GM21825 (cell line): ENCODE measurements around the gene ZNF221.

ENCODE experiments used
- ATAC-seq: cut with Tn5 transposase; IDR thresholded peaks from one replicate; pipeline ENCODE4 v1.9.1; 2021; ENCODE audit warnings: mild to moderate bottlenecking, moderate library complexity; ENCODE audit not compliant: unreplicated experiment

ZNF221 gene

DNA sequence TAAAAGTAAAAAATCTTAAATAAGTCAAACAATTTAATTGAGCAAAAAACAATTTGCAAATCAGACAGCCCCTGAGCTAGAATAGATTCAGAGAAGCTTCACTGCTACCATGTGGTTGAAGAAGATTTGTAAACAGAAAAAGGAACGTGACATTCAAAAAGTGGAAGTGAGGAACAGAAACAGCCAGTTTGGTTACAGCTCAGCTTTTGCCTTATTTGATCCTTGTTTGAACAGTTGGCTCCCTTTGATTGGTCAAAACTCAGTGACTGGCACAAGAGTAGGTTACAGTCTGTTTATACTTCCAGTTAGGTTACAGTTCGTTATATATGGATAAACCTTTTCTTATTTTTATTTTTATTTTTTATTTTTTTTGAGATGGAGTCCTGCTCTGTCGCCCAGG lies 5.8 kb downstream of the ZNF221 start:
- no peak for ATAC-seq

DNA sequence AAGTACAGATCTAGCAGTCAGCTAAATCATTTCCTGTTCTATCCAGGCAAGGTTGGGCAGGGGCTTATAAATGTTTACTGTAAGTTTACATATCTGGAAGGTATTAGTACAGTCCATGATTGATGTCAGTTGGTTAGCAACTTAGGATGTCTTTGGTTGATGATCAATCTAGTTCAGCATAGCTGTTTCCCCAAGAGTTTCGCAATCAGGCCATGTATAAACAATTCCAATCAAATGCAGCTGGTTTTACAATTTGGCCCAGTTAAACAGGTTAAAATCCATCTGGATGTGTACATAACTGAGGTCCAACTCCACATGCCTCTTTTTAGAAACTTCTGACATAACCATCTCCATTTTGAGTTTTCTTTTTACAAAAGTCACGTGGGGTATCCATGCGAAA lies 6.9 kb downstream of the ZNF221 start:
- ATAC-seq, result no peak

DNA sequence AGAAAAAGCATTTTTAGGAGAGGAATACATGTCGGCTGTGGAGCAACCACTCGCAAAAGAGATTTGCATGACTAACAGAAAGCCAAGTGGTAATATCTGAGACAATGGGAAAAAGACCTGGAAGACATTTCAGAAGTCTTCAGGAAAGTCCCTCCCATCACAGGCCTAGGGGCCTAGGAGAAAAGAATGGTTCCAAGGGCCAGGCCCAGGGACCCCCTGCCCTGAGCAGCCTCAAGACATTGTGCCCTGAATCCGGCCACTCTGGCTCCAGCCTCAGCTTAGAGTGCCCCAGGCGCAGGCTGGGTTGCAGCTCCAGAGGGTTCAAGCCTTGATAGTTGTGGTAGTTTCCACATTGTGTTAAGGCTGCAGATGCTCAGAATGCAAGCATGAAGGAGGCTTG lies 9.4 kb downstream of the ZNF221 start:
- no peak for ATAC-seq

DNA sequence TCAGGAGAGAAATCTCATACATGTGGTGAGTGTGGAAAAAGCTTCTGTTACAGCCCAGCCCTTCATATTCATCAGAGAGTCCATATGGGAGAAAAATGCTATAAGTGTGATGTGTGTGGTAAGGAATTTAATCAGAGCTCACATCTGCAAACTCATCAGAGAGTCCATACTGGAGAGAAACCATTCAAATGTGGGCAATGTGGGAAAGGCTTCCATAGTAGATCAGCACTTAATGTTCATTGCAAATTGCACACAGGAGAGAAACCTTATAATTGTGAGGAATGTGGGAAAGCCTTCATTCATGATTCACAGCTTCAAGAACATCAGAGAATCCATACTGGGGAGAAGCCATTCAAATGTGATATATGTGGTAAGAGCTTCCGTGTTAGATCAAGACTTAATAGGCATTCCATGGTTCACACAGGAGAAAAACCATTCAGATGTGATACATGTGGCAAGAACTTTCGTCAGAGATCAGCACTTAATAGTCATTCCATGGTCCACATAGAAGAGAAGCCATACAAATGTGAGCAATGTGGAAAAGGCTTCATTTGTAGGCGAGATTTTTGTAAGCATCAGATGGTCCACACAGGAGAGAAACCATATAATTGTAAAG lies 15.2 kb downstream of the ZNF221 start:
- ATAC-seq, result no peak

DNA sequence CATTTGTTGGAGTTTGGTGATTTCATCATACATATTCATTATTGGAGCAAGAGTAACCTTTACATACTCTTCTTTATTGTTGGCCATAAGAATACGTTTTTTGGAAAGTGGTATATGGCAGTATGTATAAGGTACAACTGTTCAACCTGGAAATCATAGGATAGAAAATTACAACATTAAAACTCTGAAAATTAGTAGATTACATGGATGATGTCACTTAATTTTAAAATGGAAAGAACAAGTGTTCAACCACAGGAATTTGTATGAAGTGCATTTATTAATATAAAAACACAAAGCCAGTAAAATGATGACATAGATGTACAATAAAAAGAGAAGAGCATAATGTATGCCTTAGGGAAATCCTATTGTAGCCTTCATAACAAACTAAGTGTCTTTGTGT lies 25.7 kb downstream of the ZNF221 start:
- ATAC-seq, result no peak

DNA sequence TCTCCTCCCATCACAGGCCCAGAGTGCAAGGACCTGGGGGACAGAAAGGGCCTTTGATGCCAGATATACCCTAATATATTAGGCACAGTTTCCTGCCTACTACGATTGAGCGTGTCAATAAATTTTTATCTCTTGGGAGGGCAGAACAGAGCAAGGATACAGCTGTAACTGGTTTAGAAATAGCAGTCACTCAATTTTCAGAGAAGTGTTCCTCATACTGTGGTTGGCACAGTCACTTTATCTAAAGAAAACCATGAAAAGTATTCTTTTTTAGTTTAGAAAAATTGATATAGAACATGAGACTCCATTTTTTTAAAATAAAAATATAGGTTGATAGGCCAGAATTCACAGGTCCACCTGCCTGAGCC lies 32.5 kb downstream of the ZNF221 start:
- peak; percentile 19 for ATAC-seq

DNA sequence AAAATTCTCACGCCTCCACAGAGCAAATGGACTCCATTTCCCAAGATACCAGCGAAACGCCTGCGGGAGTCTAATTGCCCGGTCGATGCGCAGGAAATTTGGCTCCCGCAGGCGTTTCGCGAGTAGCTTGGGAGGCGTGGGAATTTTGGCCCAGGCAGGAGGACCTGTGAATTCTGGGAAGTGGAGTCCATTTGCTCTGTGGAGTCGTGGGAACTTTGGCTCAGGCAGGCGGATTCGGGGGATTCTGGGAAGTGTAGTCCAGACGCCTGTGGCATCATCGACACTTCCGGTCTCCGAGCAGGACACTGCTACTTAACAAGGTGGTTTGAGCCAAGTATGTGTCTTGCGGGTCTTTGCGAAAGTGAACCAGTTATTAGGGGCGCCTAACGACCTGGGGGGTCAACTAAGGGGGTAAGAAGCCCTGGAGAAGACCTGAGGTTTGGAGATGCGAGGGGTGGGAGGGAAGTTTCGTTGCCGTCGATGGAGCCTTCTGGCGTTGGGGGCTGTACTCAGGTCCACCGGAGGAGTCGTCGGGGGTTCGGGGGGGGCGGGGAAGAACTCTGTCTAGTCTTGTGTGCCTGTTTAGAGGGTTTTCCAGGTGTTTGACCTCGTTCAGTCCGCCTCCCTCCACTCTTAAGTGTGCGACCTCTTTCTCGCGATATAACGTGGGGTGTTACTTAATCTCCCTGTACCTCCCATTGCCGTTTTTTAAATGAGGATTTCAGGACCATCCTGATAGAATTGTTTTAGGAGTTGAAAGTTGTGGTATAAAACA lies 33.1 kb downstream of the ZNF221 start, which contains the start of gene ZNF155:
ZNF155 (plus strand) TSS at position 277 of the 775 bp plus-strand sequence. CDS start 4,356 bp downstream, outside the sequence.
- peak; percentile 87 for ATAC-seq

DNA sequence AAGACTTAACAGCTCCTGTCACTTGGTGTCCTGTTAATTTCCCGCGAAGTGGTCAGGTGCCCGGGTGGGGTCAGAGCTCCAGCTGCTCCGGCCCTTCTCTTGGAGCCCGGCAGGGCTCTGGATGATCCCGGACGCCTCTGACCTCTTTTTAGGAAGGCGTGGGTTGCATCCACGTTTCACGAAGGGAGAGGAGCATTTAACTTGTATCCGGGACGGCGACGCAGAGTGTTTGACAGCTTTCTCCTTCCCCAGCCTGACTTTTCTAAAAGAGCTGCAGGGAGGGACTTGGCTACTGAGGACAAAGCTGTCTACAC lies 33.6 kb downstream of the ZNF221 start:
- ATAC-seq, result no peak

DNA sequence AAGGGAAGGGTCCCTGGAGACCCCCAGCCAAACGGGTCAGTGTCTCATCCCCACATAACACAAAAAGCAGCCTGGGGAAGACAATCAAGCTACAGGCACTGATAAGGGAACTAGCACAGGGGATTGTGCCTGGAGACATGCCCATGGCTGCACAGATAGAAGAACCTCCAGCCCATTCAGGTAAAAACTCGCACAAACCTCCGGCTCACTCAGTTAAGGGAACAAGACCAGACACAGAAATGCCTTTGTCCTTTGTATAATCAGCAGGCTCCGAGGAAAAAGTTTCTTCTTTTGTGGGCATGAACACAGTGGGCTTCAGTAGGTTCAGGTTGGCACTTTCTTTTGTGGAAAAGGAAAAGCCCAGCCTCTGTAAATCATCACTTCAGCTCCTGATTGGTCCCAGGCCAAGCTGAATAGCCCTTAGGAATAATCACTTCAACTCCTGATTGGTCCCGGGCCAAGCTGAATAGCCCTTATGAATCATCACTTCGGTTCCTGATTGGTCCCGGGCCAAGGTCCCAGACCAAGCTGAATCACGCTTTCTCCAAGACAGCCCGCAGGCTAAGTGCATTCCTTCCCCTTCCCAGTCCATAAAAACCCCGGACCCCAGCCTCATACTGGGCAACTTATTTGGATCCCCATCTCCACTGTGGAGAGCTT lies 46.7 kb downstream of the ZNF221 start:
- no peak for ATAC-seq

DNA sequence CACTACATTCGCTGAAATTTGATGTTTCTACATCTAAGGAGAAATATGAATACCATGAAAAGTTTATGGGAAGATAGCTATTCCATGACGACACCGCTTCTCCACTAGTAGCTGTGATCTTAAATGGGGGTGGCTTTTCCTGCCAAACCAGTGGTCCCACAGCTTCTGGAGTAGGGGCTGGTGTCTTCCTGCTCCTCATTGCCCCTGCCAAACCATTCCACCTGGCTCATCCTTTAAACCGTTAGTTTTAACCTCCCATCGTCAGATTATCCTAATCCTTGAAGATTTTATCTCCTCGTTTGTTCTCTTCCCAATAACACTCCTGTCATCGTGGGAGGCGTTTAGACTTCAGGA lies 51.2 kb downstream of the ZNF221 start:
- ATAC-seq, result no peak

DNA sequence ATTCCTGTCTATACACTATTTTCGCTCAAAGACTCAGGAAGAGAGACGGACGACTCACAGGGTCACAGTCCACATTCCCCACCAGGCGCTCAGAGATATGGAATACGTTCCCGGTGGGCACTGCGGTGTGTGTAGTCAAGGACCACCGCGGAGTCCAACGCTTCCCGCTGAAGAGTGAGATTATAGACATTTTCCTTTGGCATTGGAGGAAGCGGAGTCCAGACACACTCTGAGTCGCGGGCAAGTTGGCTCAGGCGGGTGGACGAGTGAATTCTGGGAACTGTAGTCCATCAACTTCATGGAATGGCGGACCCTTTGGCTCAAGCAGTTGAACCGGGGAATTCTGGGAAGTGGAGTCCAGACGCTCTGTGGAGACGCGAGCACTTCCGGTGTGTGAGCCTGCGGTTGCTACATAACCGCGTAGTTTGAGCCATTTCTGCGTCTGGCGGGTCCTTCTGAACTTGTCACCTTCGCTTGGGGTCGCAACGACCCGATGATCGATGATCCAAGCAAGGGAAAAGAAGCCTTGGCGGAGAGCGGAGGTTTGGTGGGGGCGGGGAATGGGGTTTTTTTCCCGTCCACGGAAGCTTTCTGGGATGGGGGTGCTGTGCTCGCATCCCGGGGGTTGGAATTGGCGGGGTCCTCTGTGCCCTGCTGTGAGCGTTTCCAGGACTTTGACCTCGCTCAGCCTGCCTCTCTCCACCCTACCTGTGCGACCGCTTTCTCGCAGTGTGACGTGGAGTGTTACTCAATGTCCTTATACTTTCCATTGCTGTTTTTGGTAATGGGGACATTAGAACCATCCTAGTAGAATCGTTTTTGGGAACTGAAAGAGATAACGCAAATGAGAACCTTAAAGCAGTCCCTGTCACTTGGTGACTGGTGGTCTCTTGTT lies 51.8 kb downstream of the ZNF221 start, which contains the start of gene ZNF230:
ZNF230 (plus strand) TSS at position 392 of the 895 bp plus-strand sequence. CDS start 4,122 bp downstream, outside the sequence.
- peak; percentile 88 for ATAC-seq

DNA sequence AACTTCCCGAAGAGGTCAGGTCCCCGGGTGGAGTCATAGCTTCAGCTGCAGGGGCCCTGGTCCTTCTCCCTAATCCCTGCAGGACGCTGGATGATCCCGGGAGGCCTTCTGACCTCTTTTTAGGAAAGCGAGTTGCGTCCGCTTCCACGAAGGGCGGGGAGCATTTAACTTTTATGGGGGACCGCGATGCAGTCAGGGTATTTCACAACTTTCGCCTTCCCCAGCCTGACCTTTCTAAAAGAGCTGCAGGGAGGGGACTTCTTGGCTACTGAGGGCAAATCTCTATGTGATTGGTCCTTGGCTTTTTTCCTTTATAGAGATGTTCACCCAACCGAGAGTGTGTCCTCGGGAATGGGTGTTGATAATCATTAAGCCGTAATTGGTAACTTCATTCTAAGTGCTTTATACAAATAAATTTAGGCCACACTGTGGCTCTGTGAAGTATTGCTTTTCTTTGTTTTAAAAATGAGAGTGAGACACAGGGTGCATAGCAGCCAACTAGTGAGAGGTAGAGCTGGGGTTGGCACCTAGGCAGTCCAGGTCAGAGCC lies 52.5 kb downstream of the ZNF221 start:
- ATAC-seq, result peak; percentile 17

DNA sequence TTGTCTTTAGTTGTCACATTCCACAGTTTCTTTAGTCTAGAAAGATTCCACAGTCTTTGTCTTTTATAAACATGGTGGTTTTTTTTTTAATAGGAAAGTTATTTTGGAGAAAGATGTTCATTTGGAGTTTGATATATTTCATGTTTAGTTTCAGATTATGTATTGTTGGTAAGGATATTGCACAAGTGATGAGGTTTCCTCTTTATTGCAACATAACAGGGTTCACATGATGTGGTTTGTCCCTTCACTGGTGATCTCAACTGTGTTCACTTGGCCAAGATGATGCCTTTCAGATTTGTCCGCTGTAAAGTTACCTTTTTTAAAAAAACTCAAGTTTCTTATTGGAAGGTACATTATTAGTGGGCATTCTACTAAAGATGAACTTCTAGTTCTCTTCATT lies 54.9 kb downstream of the ZNF221 start:
- ATAC-seq, result no peak

DNA sequence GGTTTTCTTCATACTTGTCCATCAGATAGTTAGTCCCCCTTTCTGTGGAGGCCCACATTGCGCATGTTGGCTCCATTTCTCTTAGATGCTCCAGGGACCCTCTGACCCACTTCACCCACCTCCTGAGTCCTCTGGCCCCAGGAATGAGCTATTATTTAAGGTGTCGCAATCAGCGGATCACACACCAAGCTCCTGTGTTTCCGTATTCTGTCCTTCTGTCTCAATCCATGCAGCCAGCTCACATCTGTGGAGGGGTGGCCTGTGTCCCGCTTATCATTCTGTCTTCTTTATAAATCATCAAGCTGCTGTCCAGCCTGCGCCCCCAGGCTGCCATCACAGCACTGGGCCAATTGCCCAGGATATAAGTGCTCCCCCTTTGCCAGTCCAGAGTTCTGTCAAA lies 56.4 kb downstream of the ZNF221 start:
- ATAC-seq, result no peak

DNA sequence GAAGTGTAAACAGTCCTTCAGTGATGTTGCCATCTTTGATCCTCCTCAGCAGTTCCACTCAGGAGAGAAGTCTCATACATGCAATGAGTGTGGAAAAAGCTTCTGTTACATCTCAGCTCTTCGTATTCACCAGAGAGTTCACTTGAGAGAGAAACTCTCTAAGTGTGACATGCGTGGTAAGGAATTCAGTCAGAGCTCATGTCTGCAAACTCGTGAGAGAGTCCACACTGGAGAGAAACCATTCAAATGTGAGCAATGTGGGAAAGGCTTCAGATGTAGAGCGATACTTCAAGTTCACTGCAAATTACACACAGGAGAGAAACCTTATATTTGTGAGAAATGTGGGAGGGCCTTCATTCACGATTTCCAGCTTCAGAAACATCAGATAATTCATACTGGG lies 59.4 kb downstream of the ZNF221 start:
- no peak for ATAC-seq
